NCI-H1105 treated with DMSO at 0.1 percent for 48 hours (cell line): Measurements from ENCODE around the gene CREB3L2.
A peak's percentile ranks its signal among the peaks of the same experiment; 100 is the strongest.
"Not testable (repeated sequence)": the region's sequence is repeated elsewhere in the genome, so short reads cannot be mapped to it uniquely, and the experiment has no call there.

Source experiments
- DNase-seq: peaks from one replicate; lab custom pipeline; 2025; lab: John Stamatoyannopoulos, UW

Gene CREB3L2

DNA sequence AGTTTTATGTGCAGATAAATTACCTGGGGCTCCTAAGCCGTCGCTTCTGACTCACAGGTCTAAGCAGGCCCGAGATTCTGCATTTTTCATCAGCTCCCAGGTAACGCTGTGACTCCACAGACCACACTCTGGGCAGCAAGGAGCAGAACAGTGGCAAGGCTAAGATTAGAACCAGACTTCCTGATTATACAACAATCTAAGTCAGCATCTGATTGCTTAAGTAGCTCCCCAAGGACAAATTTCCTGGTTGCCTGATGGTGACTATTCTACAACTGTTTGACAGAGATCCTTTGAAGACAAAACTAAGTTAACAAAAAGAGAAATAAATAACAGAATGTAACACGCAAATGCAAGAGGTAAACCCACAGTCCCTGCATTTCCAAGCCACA, 69.0 kb downstream of the CREB3L2 start:
- no peak for DNase-seq

DNA sequence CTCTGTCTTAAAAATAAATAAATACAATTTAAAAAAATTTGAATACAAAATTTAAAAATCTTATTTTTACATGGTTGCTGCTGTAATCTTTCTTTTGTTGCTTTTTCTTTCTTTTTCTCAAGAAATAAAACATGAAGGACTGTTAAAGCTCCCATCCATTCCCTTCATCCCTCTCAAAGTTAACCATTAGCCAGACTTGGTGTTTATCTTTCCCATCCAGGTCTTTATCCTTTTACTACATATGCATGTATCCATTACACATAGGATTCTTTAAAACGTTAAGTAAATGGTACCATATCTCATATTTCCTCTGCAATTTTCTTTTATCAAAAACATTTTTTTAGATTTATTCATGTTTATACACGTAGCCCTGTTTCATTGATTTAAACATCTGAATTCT, 70.1 kb downstream of the CREB3L2 start:
- DNase-seq = no peak

GRCh38 chr7:137930581-137930980, 71.3 kb downstream of the CREB3L2 start:
- DNase-seq = no peak

DNA sequence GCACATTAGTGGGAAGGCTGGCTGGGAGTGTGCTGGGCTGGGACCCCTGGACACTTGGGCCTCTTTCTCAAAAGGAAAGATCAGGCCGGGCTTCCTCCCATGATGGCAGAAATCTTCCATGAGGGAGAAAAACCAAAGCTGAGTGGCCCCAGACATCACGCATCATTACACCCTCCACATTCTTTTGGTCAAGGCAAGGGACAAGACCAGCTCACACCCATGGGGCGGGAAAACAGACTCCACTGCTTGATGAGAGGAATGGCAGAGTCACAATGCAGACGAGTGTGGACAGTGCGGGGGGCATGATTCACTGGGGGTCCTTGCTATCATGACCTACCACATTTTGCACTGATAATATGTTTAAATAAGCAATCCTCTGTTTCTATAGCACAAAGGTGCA, 73.3 kb downstream of the CREB3L2 start:
- no peak for DNase-seq

- no peak for DNase-seq
Observed at GRCh38 chr7:137927386-137927785, 74.5 kb downstream of the CREB3L2 start.

- DNase-seq = not testable (repeated sequence)
Observed at GRCh38 chr7:137926206-137926605, 75.7 kb downstream of the CREB3L2 start.

DNA sequence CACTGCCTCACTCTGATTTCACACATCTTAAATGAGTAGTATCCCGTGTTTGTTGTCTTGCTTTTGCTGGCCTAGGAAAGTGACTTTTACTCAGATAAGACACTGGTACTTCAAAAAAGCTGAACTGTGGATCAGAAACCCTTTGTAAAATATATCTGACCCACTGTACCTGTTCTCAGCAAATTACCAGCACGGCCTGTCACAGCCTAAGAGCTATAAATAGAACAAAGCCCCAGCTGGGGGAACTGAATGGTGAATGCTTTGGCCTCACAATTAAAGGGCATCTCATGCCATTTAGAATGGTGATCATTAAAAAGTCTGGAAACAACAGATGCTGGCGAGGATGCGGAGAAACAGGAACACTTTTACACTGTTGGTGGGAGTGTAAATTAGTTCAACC, 76.1 kb downstream of the CREB3L2 start:
- no peak for DNase-seq

- DNase-seq = no peak
Observed at GRCh38 chr7:137925091-137925490, 76.8 kb downstream of the CREB3L2 start.

GRCh38 chr7:137923380-137923779, 78.5 kb downstream of the CREB3L2 start:
- no peak for DNase-seq

- no peak for DNase-seq
Observed at GRCh38 chr7:137920637-137921399, 81.1 kb downstream of the CREB3L2 start.

- no peak for DNase-seq
Observed at GRCh38 chr7:137919987-137920386, 81.9 kb downstream of the CREB3L2 start.

DNA sequence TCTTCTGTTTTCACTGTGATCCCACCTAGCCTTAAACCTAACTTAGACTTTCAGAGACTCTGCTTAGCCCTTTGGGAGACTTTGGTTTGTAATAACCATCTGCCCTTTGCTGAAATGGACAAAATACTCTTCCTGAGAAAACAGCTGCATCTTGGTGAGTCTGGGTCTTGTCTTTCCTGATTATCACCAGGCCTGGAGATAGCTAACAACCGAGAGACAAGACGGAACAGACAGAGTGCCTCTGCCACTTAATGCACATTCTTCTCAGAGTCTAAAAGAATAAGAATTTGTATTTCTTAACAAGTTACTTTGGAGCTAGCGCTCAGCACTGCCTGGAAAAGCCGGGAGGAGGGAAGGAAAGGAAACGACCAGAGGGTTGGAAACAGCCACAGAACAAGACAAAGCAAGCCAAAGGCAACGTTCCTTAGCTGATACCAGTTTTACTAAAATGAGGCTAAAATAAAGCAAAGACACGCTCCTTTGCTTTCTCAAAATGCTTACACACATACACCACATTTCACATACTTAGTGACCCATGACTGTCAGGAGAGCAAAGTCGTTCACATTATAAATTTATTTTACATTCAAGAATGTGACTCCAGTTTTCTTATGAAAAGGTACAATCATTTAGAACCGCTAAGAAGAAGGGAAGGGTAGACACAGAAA, 84.8 kb downstream of the CREB3L2 start:
- no peak for DNase-seq

- no peak for DNase-seq
Observed at GRCh38 chr7:137916564-137916963, 85.3 kb downstream of the CREB3L2 start.

- DNase-seq = no peak
Observed at GRCh38 chr7:137915266-137915665, 86.6 kb downstream of the CREB3L2 start.

DNA sequence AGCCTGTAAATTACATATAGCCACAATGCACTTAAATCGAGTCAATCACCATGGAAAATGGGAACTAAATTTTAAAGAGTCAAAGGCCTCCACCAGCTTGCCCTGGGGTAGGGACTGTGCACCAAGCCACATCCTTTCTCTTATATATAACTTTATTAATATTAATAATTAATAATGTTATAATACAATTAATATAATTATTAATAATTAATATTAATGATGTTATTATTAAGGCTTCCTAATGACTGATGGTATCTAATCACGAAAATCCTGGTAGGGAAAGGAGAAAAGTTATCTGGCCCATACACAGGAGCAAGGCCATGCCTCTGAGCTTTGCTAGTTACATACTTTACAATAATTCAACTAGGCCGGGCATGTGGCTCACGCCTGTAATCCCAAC, 87.9 kb downstream of the CREB3L2 start:
- DNase-seq = no peak

- DNase-seq = no peak
Observed at GRCh38 chr7:137909042-137909441, 92.8 kb downstream of the CREB3L2 start.

DNA sequence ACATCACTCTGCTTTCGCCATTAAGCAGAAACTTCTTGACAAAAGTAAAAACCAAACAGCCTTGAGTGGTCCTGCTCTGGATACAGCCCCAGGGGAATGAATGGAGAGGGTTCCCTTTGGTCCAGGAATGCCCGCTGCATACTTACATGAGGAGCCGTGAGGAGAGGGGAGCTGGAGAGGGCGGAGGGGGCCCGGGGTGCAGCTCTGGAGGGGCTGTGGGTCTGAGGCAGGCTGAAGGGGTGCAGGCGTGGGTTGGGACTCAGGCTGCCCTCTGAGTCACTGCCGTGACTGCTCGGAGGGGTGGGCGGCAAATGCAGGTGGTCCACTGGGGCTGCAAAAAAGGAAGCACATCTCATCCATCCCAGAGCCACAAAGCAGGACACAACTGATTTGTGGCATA, 93.8 kb downstream of the CREB3L2 start:
- DNase-seq = no peak

DNA sequence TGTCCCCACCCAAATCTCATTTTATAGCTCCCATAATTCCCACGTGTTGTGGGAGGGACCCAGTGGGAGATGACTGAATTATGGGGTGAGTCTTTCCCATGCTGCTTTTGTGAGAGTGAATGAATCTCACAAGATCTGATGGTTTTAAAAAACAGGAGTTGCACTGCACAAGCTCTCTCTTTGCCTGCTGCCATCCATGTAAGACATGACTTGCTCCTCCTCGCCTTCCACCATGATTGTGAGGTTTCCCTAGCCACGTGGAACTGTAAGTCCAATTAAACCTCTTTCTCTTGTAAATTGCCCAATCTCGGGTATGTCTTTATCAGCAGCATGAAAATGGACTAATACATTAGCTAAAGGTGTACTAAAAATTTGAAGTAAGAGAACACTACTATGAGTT, 95.2 kb downstream of the CREB3L2 start:
- DNase-seq = not testable (repeated sequence)

DNA sequence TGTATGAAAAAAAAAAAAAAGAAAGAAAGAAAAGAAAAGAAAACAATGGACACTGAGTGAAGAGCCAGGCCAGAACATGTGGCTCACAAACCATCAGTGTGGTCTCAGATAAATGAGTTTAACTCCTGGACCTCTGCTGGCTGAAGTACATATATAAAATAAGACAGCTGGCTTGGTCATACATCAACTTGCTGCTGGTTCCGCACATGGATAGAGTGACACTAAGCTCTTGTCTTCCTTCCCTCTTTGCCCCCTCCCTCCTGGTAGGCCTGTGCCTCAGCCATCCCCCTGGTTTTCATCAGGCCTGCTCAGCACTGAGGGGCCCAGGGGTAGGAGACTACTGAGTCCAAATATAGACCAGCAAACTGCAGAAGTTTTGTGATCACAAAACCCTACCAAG, 97.1 kb downstream of the CREB3L2 start:
- DNase-seq = no peak

- peak; percentile 74 for DNase-seq
Observed at GRCh38 chr7:137903382-137904169, 98.3 kb downstream of the CREB3L2 start.

DNA sequence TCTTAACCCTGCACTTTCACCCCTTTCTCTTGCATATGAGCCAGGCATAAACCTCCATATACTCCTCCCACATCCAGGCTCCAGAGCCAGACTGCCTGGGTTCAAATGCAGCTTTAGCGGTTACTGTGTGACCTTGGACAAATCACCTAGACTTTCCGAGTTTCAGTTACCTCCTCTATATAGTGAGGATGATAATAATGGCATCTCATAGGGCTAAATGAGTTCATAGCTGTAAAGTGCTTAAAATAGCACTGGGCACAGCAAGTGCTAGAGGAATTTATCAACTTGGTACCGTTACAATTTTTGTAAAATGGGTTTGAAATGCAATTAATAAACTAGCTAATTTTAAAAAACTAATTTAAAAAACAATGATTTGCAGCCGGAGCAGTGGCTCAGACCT, 101.7 kb downstream of the CREB3L2 start:
- DNase-seq = no peak

DNA sequence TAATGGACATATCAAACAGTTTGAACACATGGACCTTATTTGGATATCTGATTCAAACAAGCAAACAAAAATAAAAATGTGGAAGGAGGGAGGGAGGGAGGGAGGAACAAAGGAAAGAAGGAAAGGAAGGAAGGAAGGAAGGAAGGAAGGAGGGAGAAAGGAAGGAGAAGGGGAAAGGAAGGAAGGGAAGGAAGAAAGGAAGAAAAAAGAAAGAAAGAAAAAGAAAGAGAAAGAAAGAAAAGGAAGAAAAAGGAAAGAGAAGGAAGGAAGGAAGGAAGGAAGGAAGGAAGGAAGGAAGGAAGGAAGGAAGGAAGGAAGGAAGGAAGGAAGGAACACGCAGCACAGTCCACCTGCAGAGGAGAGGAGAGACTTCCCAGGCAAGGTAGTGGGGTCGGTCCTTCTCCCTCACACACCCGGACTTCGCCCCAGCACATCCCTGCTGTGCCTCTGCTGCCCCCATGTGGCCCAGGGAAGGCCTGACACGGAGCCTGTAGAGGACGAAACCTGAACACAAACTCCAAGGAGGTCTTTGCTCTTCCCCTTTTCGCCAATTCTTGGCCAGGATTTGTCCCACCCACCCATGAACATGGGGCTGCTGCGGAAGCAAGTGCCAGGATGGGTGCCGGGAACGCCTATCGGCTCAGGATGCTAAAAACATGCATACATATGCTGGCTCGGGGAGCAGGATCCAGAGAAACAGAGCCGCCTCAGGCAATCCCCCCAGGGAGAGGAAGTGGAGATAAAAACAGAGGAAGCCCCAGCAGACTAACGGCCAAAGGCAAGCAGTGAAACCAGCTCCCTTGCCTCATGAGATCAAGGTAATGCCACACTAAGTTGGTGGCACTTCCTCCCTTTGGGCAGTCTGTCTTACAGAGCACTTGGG, 102.8 kb downstream of the CREB3L2 start:
- DNase-seq = peak; percentile 76
